ENCODE measurements around the gene DPH6.
A peak's percentile ranks its signal among the peaks of the same experiment; 100 is the strongest.

Gene DPH6

GRCh38 chr15:35540021-35540420 lies 5.9 kb downstream of the DPH6 start:
- no peak for DNase-seq

DNA sequence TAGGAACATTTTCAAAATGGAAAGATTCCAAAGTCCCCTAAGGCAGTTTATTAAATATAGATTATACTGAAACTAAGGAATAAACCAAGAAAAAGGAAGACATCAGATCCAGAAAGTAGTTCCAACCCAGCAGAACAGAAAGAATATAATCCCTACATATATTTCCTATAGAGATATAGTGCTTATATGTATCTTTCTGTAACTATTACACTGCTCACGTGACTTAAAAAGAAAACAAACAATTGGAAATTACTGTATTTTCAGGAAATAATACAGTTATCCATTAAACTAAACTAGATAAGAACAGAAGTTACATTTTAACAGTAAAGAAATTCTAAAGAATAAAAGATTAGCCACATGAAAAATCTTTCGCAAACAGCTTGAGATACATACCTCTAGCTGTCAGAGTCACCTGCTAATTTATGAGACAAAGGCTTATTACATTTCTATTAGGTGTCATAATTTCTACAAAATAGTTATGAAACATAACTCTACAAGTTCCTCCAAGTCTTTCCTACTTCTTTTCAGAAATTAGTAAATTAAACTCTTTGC lies 10.5 kb downstream of the DPH6 start:
- DNase-seq, result no peak

GRCh38 chr15:35533130-35534110 lies 12.5 kb downstream of the DPH6 start:
- DNase-seq, result no peak

- no peak for DNase-seq
These were observed 15.3 kb downstream of the DPH6 start for GRCh38 chr15:35530698-35531097.

- DNase-seq, result no peak
These were observed 16.2 kb downstream of the DPH6 start for GRCh38 chr15:35529784-35530183.

DNA sequence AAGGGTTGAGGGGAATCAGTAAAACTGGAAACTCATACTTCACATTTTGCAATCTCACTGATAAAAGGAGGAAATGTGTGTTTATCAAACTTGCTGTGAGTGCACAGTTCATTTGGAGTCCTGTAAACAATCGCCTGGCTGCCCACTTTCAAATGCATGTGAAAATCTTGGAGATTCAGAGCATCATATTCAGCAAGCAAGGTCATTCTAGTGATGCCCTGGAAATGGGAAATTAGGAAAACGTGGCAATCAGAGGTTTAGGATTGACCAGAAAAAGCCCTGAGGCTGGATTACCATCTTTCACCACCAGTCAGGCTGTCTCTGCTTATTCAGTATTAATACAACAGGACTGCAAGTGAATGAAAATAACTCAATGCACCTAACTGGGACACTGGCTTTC lies 23.9 kb downstream of the DPH6 start:
- no peak for DNase-seq

GRCh38 chr15:35519541-35520149 lies 26.3 kb downstream of the DPH6 start:
- DNase-seq, result peak; percentile 87

DNA sequence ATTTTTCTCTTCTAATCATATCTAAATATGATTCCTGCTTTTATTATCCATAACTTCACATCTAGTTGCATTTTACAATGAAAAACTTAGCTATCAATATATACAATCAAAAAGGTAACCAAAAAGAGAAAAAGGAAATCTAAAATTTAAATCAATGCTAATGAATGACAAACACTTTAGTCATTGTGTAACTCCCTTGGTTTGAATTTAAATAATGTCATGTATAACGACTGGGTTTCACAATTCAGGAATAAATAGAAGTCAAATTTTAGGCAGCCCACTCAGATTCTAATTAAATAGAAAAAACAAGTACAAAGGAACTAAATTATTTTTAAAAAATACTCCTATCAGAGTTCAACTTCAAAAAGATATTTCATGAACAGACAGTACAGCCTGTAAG lies 26.9 kb downstream of the DPH6 start:
- no peak for DNase-seq

DNA sequence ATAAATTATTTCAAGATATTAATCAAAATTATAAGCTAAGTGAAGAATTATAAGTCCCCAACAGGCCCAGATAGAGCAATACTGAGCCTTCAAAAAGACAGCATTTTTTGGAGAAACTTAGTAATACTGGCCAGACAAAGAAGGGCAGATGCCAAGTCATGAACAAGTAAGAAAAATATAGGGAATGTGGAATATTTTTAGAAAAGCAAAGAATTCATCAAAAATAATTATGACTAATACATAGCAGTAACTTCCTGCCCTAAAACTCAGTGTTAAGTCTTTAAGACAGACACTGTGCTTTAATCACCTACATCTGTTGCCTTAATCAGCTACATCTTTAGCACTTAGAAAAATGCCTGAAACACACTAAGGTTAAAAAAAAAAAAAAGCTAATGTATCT lies 31.2 kb downstream of the DPH6 start:
- no peak for DNase-seq

DNA sequence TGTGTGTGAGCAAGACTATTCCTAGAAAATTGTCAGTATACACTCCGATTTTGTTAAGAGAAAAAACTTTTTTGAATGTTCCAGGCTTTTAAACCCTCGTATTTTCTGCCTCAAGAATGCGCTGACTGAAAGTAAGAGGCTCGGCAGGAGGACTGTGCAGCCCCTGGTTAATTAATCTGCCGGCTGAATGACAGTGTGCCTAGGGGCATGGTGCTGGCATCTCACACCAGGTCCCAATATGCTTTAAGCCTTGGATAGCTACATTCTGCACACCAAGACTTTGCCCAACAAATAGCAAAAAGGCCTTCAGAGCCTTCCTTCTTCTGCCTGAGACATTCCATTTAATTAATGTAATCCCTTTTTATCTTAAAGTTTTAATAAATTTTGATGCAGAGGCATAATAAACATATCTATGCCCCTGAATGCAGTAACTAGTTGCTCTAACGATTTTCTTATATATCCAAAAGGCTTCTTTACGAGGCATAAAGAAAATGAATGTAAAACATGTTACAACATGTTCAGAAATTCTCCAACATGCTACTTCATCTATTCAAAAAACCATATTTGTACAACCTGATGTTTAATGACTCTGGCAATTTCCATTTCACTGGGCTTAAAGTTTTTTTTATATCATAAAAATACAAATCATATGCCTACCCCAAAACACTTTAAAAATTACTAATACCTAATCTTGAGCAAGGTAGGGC lies 37.9 kb downstream of the DPH6 start:
- peak; percentile 44 for DNase-seq

GRCh38 chr15:35506272-35506870 lies 39.6 kb downstream of the DPH6 start:
- peak; percentile 47 for DNase-seq

GRCh38 chr15:35505809-35506208 lies 40.2 kb downstream of the DPH6 start:
- DNase-seq, result no peak

DNA sequence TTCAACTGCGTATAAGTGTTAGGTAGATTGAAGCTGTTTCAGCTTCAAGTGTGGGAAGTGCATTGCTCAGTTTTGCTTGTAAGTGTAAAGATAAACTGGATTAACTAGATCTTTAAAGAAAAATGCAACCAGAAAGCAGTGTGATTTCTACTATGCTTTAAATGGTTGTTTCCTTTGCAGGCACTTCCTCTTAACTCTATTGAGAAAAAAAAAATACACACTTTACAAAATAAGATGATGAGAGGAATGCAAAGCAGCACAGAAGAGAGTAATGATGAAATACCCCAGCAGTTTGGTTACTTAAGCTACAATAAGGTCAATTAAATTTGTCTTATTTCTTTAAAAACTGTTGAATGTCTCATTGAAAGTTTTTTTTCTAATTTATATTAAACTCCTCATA lies 40.8 kb downstream of the DPH6 start:
- no peak for DNase-seq

- no peak for DNase-seq
These were observed 46.2 kb downstream of the DPH6 start for GRCh38 chr15:35499723-35500122.

DNA sequence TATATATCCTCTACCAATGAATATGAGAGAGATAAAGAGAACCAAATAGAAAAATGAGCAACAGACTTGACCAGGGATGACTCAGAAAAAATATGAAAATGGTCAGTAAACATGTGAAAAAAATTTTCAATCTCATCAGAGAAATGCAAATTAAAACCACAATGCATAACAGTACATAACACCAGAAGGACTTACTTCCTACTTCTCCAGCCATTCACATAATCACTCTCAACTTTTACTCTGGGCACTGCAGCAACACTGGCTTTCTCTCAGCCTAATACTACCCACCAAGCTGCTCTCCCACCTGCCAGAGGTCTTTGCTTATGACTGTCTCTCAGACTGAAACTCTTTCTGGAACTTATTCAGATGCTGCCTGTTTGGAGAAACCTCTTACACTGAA lies 49.4 kb downstream of the DPH6 start:
- DNase-seq, result no peak

DNA sequence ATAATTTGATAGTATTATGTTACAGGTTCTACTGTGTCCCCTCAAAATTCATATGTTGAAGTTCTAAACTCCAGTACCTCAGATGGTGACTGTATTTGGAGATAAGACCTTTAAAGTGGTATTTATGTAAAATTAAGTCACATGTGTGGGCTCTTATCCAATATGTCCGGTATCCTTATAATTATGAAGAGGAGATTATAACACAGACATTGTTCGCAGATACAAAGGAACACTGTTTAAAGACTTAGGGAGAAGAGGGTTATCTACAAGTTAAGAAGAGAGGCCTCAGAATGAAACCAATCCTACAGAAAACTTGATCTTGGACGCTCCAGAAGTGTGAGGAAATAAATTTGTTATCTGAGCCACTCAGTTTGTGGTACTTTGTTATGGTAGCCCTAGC lies 50.9 kb downstream of the DPH6 start:
- no peak for DNase-seq

DNA sequence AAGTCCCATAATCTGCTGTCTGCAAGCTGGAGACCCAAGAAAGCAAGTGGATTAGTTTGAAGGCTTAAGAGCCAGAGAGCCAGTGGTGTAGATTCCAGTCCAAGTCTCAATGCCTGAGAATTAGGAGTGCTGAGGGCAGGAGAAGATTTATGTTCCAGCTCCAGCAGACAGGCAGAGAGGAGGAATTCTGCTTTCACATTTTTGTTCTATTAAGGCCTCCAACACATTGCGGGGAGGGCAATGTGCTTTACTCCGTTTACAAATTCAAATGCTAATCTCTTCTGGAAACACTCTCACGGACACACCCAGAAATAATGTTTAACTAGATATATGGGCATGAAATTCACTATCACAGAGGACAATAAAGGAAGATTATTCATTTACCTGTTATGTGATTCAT lies 54.0 kb downstream of the DPH6 start:
- DNase-seq, result no peak

DNA sequence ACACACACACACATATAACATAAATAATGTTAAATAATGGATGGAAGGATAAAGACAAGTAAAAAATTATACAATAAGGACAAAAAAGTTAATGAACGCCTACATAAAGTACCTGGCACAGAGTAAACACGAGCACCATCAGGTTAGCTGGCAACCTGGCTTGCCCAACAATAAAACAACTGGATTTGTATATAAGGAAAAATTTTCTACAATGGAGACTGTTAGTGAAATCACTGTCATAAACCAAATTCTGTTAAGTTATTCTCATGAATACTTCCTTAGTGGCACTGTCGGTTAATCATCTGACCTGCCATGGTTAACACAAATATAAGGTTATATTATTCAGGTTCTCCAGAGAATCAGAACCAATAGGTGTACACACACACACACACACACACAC lies 54.8 kb downstream of the DPH6 start:
- DNase-seq, result no peak

GRCh38 chr15:35490511-35490910 lies 55.5 kb downstream of the DPH6 start:
- DNase-seq, result no peak

- DNase-seq, result no peak
These were observed 58.5 kb downstream of the DPH6 start for GRCh38 chr15:35487417-35487816.

DNA sequence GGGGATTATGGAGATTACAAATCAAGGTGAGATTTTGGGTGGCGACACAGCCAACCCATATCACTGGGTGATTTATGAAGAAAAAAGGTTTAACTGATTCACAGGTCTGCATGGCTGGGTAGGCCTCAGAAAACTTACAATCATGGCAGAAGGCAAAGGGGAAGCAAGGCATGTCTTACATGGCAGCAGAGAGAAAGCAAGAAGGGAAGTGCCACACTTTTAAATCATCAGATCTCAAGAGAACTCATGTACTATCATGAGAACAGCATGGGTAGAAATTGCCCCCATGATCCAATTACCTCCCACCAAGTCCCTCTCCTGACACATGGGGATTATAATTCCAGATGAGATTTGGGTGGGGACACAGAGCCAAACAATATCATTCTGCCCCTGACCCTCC lies 59.7 kb downstream of the DPH6 start:
- no peak for DNase-seq

DNA sequence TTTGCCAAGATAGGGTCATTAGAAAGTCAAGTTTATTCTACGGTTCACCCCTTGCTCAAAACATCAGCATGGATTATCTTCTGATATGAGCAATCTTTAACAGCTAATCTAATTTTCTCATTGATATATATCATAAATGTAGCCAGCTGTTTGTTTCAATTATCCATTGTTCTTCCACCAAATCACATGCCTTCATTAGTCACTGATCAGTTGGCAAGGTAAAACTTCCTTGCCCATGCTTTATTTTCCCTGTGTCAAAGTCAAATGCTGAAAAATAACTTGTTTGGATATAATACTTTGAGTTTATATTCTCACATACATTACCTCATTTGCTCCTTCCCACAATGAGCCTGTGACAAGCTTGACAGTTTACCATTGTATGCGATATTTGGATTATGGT lies 60.6 kb downstream of the DPH6 start:
- DNase-seq, result no peak

All from eye (tissue), 1 donor.